MM.1S (cell line): ENCODE results near the gene SERPINA12.

Experiments
- DNase-seq: peaks from one replicate; pipeline ENCODE4 v3.0.0-alpha.2; 2015
- H2AFZ ChIP-seq: fragments of 300-600 bp; sonication (generic); 2 replicates; pipeline ENCODE4 v1.6.0; 2016; ENCODE audit warnings: antibody characterized with exemption, low read length
- H3F3A ChIP-seq: fragments of 300-600 bp; sonication (generic); 2 replicates; pipeline ENCODE4 v1.6.1; 2016; ENCODE audit warnings: mild to moderate bottlenecking, antibody characterized with exemption, low read length, moderate library complexity, mixed read lengths; ENCODE audit not compliant: insufficient read depth
- H3K27ac ChIP-seq: fragments of 300-600 bp; sonication (generic); 2 replicates; pipeline ENCODE4 v1.5.1; 2016; ENCODE audit warnings: mild to moderate bottlenecking, low read length
- H3K27me3 ChIP-seq: fragments of 300-600 bp; sonication (generic); replicated peaks from 2 replicates; pipeline ENCODE4 v1.6.0; 2016; ENCODE audit warnings: low read length; ENCODE audit not compliant: insufficient read depth
- H3K36me3 ChIP-seq: fragments of 300-600 bp; sonication (generic); replicated peaks from 2 replicates; pipeline ENCODE4 v1.6.1; 2016; ENCODE audit warnings: mild to moderate bottlenecking, low read length, mixed read lengths; ENCODE audit not compliant: insufficient read depth
- H3K4me1 ChIP-seq: fragments of 300-600 bp; sonication (generic); 2 replicates; pipeline ENCODE4 v1.6.1; 2016; ENCODE audit warnings: low read length, mixed read lengths
- H3K4me2 ChIP-seq: fragments of 300-600 bp; sonication (generic); 2 replicates; pipeline ENCODE4 v1.6.0; 2016; ENCODE audit warnings: low read depth, low read length
- H3K4me3 ChIP-seq: fragments of 300-600 bp; sonication (generic); 2 replicates; pipeline ENCODE4 v1.5.1; 2016; ENCODE audit warnings: low read length, mixed read lengths
- H3K79me2 ChIP-seq: fragments of 300-600 bp; sonication (generic); 2 replicates; pipeline ENCODE4 v1.6.1; 2016; ENCODE audit warnings: mixed run types, low read length, mixed read lengths
- H3K9ac ChIP-seq: fragments of 300-600 bp; sonication (generic); 2 replicates; pipeline ENCODE4 v1.6.1; 2016; ENCODE audit warnings: low read length, mixed read lengths
- H3K9me2 ChIP-seq: fragments of 300-600 bp; sonication (generic); replicated peaks from 2 replicates; pipeline ENCODE4 v1.6.1; 2016; ENCODE audit warnings: mild to moderate bottlenecking, low read length, mixed read lengths; ENCODE audit not compliant: insufficient read depth
- H3K9me3 ChIP-seq: fragments of 300-600 bp; sonication (generic); replicated peaks from 2 replicates; pipeline ENCODE4 v1.6.1; 2016; ENCODE audit warnings: mild to moderate bottlenecking, low read length, mixed read lengths; ENCODE audit not compliant: insufficient read depth
- H4K20me1 ChIP-seq: fragments of 300-600 bp; sonication (generic); 2 replicates; pipeline ENCODE4 v1.6.1; 2016; ENCODE audit warnings: mild to moderate bottlenecking, low read length, moderate library complexity, mixed read lengths; ENCODE audit not compliant: insufficient read depth
- EZH2 ChIP-seq: fragments of 300-600 bp; sonication (generic); optimal IDR thresholded peaks from 2 replicates; pipeline ENCODE3; 2017; ENCODE audit warnings: low read depth, mild to moderate bottlenecking, antibody characterized with exemption, low read length, mixed read lengths
- EZH2phosphoT487 ChIP-seq: fragments of 300-600 bp; sonication (generic); IDR thresholded peaks from 2 replicates; pipeline ENCODE4 v1.6.1; 2018; ENCODE audit warnings: antibody characterized with exemption, low read length
- TF ChIP-seq, protein P1 (sequence below): fragments of 300-600 bp; sonication (generic); IDR thresholded peaks from 2 replicates; pipeline ENCODE4 v1.5.1; 2016; ENCODE audit warnings: antibody characterized with exemption, low read length, mixed read lengths

The SERPINA12 gene

DNA sequence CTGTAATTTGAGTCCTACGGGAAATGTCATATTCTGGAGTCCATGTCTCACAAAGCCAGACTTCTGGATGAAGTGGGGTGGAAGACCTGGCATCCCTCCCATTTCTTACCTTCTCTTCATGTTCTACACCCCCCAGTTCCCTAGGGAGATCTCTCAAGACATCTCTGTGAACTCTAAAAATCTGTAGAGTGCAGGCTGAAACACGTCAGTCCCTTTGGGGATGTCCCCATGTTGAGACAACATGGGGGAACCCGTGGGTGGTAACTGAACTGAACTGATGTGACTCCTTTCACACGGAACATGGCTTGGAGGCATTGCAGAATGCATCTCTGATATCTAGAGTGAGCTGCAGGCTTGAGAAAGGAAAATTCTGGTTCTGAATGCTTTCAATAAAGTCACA lies 15.2 kb downstream of the SERPINA12 start:
- Histone ChIP-seq H4K20me1 (no peaks in the 10 kb centered on the region), H3K79me2 (no peaks in the 10 kb centered on the region), H3F3A (no peaks in the 10 kb centered on the region), H3K27ac (no peak overlapping the region), H3K9me2 (no peaks in the 10 kb centered on the region), H3K36me3 (no peaks in the 10 kb centered on the region), H3K4me3 (no peak overlapping the region), H3K4me2 (no peak overlapping the region), H3K9me3 (no peaks in the 10 kb centered on the region), H3K9ac (no peak overlapping the region), H2AFZ (no peak overlapping the region), H3K4me1 (no peaks in the 10 kb centered on the region), H3K27me3 (no peaks in the 10 kb centered on the region)
- TF ChIP-seq, protein P1, sequence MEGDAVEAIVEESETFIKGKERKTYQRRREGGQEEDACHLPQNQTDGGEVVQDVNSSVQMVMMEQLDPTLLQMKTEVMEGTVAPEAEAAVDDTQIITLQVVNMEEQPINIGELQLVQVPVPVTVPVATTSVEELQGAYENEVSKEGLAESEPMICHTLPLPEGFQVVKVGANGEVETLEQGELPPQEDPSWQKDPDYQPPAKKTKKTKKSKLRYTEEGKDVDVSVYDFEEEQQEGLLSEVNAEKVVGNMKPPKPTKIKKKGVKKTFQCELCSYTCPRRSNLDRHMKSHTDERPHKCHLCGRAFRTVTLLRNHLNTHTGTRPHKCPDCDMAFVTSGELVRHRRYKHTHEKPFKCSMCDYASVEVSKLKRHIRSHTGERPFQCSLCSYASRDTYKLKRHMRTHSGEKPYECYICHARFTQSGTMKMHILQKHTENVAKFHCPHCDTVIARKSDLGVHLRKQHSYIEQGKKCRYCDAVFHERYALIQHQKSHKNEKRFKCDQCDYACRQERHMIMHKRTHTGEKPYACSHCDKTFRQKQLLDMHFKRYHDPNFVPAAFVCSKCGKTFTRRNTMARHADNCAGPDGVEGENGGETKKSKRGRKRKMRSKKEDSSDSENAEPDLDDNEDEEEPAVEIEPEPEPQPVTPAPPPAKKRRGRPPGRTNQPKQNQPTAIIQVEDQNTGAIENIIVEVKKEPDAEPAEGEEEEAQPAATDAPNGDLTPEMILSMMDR: no peak
- no peak for TF ChIP-seq EZH2phosphoT487
- no peak for TF ChIP-seq EZH2
- DNase-seq: no peak

DNA sequence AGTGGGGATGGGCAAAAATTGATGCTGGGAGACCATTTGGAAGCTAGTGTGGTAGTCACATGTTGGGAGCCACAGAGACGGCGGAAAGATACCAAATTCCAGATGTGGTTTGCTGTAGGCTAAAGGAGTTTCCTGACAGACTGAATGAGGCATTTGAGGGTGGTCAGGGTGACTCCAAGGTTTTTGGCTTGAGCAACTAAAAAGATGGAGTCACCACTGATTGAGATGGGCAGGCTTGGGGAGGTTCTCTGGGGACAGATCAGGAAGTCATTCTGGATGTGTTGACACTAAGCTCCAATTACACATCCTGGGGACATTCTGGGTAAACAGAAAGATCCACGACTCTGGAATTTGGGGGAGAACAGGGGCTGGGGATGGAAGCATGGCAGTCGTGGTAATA lies 17.8 kb downstream of the SERPINA12 start:
- Histone ChIP-seq H3F3A (no peaks in the 10 kb centered on the region), H3K9ac (no peak overlapping the region), H2AFZ (no peak overlapping the region), H3K27me3 (no peaks in the 10 kb centered on the region), H3K27ac (no peak overlapping the region), H3K9me2 (no peaks in the 10 kb centered on the region), H4K20me1 (no peaks in the 10 kb centered on the region), H3K9me3 (no peaks in the 10 kb centered on the region), H3K4me1 (no peaks in the 10 kb centered on the region), H3K36me3 (no peaks in the 10 kb centered on the region), H3K4me2 (no peak overlapping the region), H3K4me3 (no peak overlapping the region), H3K79me2 (no peaks in the 10 kb centered on the region)
- no peak for TF ChIP-seq EZH2phosphoT487
- TF ChIP-seq, protein P1: no peak
- TF ChIP-seq EZH2: no peak
- DNase-seq: no peak

DNA sequence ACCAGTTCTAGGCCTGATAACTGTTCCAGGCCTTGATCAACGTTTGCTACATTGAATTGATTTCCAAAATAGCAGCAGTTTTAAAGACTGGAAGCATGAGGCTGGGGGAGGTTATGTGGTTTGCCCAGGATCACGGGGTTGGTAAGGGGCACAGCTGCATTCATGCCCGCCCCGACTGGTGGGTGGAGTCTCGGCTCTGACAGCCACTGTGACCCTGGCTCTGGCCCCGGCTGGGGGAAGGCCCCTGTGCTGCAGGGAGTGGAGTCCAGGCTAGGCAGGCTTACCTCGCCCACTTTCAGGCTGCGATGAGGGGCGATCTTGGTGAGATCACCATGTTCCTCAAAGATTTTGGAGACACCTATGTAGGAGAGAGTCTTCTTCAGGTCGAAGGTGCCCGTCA lies 19.9 kb downstream of the SERPINA12 start:
- no peak overlapping the region for H3K9ac ChIP-seq
- no peaks in the 10 kb centered on the region for H3F3A ChIP-seq
- no peak overlapping the region for H3K4me2 ChIP-seq
- H3K4me1 ChIP-seq: no peaks in the 10 kb centered on the region
- no peak for DNase-seq
- TF ChIP-seq EZH2 (no peak), EZH2phosphoT487 (no peak)
- TF ChIP-seq, protein P1: no peak
- H4K20me1 ChIP-seq: no peaks in the 10 kb centered on the region
- no peak overlapping the region for H3K4me3 ChIP-seq
- no peak overlapping the region for H2AFZ ChIP-seq
- no peaks in the 10 kb centered on the region for H3K9me2 ChIP-seq
- no peaks in the 10 kb centered on the region for H3K79me2 ChIP-seq
- no peaks in the 10 kb centered on the region for H3K9me3 ChIP-seq
- H3K27me3 ChIP-seq: no peaks in the 10 kb centered on the region
- no peak overlapping the region for H3K27ac ChIP-seq
- no peaks in the 10 kb centered on the region for H3K36me3 ChIP-seq

DNA sequence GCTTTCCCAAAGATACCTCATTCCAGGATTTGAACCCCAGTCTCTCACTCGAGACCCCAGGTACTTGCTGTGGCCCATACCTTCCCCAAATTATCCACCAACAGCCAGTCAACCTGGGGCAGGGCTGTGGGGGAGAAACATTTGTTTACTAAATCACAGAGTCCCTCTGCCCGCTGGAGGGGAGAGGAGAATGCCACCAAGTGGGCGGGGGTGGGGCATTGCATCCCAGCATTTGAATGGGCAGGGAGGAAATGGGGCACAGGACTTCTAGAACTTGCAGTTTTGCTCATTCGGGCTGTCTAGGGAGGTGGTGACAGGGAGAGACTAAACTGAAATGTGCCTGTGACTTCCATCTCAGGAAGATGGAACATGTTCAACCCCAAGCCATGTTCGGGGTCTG lies 22.4 kb downstream of the SERPINA12 start:
- Histone ChIP-seq H3K79me2 (no peaks in the 10 kb centered on the region), H3K27me3 (no peaks in the 10 kb centered on the region), H3K4me3 (no peak overlapping the region), H4K20me1 (no peaks in the 10 kb centered on the region), H2AFZ (no peak overlapping the region), H3F3A (no peaks in the 10 kb centered on the region), H3K9me2 (no peaks in the 10 kb centered on the region), H3K9ac (no peak overlapping the region), H3K9me3 (no peaks in the 10 kb centered on the region), H3K27ac (no peak overlapping the region), H3K36me3 (no peaks in the 10 kb centered on the region), H3K4me2 (no peak overlapping the region), H3K4me1 (no peaks in the 10 kb centered on the region)
- DNase-seq: no peak
- TF ChIP-seq EZH2 (no peak), EZH2phosphoT487 (no peak)
- TF ChIP-seq, protein P1: no peak
